Cardiac muscle cell (in vitro differentiated cells and primary cell): ENCODE results near the gene SEMA5B. TPM values are rescaled to one million over a fixed set of nuclear protein-coding genes. Genes with fewer than 3 reads are reported as not detected.

Experiments
- DNase-seq, 2 donors: peaks; one replicate each; pipeline versions ENCODE4 v3.0.0 to v3.0.0-alpha.2; 2010 to 2017; ENCODE audit warnings: low read depth in 1 of 2, low spot score in 1 of 2
- H3K27ac ChIP-seq: fragments of 200-600 bp; sonication (generic); 2 replicates; pipeline ENCODE4 v1.5.1; 2016
- H3K27me3 ChIP-seq: fragments of 200-600 bp; sonication (generic); 2 replicates; pipeline ENCODE4 v1.6.0; 2016; ENCODE audit warnings: control low read depth
- H3K36me3 ChIP-seq: fragments of 200-600 bp; sonication (generic); 2 replicates; pipeline ENCODE4 v1.5.1; 2016; ENCODE audit warnings: control low read depth
- H3K4me1 ChIP-seq: fragments of 200-600 bp; sonication (generic); 2 replicates; pipeline ENCODE4 v1.8.1; 2017; ENCODE audit warnings: low read depth, mild to moderate bottlenecking, mixed run types
- H3K4me3 ChIP-seq: fragments of 200-600 bp; sonication (generic); 2 replicates; pipeline ENCODE4 v1.5.1; 2016; ENCODE audit warnings: mild to moderate bottlenecking
- H3K9me3 ChIP-seq: fragments of 200-600 bp; sonication (generic); 2 replicates; pipeline ENCODE4 v1.5.1; 2017; ENCODE audit warnings: low read depth, mild to moderate bottlenecking, control low read depth
- polyA plus RNA-seq: library from polyadenylated mRNA; unstranded; fragments of >200 nt; fragmentation: Nextera tagmentation; extraction: Ambion mirVana; gene quantifications from 2 replicates; pipeline ENCODE4 v1.2.1, GENCODE V29; 2016
- total RNA-seq: library from RNA; depleted of rRNA; stranded (reverse); fragments of >200 nt; gene quantifications from 2 replicates; pipeline ENCODE4 v1.2.3, GENCODE V29; 2016
- TF ChIP-seq, protein P1 (sequence below): IDR thresholded peaks from 2 replicates; pipeline ENCODE4 v1.5.1; 2012; ENCODE audit warnings: low read depth, mild to moderate bottlenecking, low read length

Gene SEMA5B
- total and polyA plus RNA-seq, 2 experiments from 2014 or later, result 2.3 to 4.4 TPM

DNA sequence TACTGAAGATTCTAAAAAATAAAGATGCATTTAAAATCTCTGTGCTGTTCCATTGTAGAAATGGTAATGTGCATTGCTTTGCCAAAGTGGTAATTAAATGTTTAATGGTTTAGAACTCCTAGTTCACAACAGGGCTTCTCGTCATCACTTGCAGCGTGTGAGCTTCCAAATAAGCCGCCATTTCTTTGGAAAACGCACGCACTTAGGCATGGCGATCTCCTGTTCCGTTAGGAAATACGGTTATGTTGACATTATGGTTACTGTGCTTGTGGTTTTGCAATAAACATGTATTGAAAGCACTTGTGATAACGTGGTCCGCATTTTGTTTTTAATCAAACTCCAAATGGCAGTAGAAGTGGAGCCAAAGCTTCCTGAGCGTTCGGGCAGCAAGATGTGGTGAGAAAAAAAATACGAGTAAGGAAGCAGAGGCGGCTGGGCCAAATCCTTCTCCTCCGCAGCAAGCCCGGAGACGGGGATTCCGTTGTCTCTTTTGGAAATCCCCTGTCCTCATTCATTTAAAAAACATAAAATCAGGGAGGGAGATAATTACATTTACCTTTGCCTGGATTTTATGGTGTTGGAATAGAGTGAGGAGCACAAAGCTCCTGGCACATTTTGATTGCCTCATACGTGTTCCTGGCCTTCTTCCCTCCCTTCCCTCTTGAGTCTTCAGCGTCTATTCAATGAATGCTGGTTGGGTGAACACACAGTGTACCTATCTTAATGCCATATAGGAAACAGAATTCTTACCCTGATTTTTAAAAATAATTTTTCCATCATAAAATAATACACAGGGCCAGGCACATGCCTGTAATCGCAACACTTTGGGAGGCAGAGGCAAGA lies 135.2 kb downstream of the SEMA5B start:
- TF ChIP-seq, protein P1, sequence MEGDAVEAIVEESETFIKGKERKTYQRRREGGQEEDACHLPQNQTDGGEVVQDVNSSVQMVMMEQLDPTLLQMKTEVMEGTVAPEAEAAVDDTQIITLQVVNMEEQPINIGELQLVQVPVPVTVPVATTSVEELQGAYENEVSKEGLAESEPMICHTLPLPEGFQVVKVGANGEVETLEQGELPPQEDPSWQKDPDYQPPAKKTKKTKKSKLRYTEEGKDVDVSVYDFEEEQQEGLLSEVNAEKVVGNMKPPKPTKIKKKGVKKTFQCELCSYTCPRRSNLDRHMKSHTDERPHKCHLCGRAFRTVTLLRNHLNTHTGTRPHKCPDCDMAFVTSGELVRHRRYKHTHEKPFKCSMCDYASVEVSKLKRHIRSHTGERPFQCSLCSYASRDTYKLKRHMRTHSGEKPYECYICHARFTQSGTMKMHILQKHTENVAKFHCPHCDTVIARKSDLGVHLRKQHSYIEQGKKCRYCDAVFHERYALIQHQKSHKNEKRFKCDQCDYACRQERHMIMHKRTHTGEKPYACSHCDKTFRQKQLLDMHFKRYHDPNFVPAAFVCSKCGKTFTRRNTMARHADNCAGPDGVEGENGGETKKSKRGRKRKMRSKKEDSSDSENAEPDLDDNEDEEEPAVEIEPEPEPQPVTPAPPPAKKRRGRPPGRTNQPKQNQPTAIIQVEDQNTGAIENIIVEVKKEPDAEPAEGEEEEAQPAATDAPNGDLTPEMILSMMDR, result no peak
- Histone ChIP-seq H3K9me3 (no peaks in the 10 kb centered on the region), H3K4me1 (peaks cover 8% of the 10 kb centered on the region), H3K27me3 (no peaks in the 10 kb centered on the region), H3K36me3 (no peaks in the 10 kb centered on the region), H3K27ac (no peak overlapping the region), H3K4me3 (no peak overlapping the region)
- DNase-seq, result no peak

DNA sequence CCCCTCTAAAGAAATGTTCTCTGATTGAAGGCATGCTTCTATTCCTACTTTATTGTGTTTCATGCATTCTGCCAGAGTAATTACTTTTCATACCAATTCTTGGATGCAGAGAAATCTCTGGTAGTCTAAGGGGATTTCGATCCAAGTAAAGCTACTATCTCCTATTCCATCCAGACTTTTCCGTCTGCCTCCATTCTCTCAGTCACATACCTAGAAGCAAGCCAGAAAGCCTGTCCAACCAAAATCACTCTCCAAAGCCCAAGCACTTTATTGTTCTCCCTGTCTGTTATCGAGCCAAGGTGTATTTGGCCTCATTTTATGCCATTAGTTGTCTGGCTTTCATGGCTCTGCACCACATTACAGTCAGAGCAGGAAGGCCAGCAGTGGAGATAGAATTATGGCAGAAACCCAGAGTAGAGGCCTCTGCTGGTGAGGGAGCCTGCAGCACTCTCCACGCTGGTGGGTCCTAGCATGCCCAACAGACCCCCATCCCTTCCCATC lies 136.8 kb downstream of the SEMA5B start:
- Histone ChIP-seq H3K4me1 (peaks cover 8% of the 10 kb centered on the region), H3K9me3 (no peaks in the 10 kb centered on the region), H3K4me3 (no peak overlapping the region), H3K36me3 (no peaks in the 10 kb centered on the region), H3K27ac (peak overlapping the region; percentile 27), H3K27me3 (no peaks in the 10 kb centered on the region)
- DNase-seq, result no peak
- TF ChIP-seq, protein P1, result no peak

DNA sequence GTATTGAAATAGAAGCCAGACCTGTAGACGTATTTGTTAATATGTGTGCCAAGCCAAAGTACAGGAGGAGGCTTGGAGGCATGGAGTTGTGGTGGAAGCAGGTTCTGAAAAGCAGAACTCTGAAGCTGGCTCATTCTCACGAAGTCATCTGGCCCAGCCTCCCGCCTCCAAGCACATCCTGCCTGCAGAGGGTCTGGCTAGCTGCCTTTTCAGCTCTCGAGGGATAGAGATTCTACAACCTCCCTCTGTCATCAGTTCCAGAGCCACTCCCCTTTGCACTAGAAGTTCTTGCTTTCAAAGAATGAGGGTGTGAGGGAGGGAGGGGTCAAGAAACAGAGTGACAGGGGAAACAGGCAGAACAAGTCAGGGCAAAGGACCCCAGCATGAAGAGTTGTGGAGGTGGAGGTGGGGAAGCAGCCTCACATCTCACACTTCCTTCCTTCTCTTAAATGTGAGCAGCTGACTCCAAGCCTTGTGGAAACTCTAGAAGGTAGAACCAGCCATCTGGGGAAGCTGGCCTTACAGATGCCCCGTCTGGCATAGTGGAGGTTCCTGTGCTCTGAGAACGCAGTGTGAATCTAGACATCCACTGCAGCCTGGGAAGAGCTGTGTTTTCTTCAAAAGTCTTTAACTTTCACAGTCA lies 137.4 kb downstream of the SEMA5B start:
- Histone ChIP-seq H3K9me3 (no peaks in the 10 kb centered on the region), H3K36me3 (no peaks in the 10 kb centered on the region), H3K27ac (peak overlapping the region; percentile 27), H3K27me3 (no peaks in the 10 kb centered on the region), H3K4me3 (no peak overlapping the region), H3K4me1 (peaks cover 8% of the 10 kb centered on the region)
- DNase-seq, result peak; percentile 32 to 91
- TF ChIP-seq, protein P1, result no peak

DNA sequence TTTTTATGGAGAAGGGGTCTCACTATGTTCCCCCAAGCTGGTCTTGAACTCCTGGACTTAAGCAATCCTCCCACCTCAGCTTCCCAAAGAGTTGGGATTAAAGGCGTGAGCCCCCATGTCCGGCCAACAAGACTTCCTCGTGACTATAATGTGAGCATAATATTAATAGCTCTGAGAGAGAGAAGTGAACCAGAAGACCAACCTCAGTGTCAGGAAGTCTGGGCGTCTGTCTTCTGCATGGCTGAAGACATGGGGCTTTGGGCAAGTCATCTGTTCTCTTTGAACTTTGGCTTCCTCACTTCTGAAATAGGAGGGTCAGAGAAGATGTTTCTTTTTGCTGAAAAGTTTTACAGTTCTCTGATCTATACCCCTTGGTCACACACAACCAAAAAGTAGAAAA lies 140.6 kb downstream of the SEMA5B start:
- no peak for DNase-seq
- Histone ChIP-seq H3K9me3 (no peaks in the 10 kb centered on the region), H3K36me3 (no peaks in the 10 kb centered on the region), H3K4me3 (no peak overlapping the region), H3K27ac (no peak overlapping the region), H3K4me1 (no peaks in the 10 kb centered on the region), H3K27me3 (no peaks in the 10 kb centered on the region)
- TF ChIP-seq, protein P1, result no peak

DNA sequence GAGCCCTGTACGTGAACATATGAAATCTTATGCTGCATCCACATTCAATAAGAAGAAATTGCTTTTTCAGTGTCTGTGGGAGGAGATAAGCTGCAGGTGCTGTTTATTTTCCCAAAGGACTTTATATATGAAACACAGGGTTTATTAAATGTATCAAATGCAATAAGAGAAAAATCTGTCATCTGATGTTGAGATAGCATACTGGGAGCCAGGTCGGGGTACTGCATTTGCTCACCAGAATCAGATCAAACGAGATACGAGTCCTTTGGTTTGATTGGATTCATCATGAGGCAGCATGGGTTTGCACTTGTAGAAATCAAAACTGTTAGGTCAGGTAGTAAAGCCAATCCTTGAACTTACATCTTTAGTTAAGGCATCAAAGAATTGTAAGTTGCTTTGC lies 141.3 kb downstream of the SEMA5B start:
- no peak overlapping the region for H3K4me3 ChIP-seq
- no peak overlapping the region for H3K27ac ChIP-seq
- DNase-seq, result no peak
- no peaks in the 10 kb centered on the region for H3K9me3 ChIP-seq
- no peaks in the 10 kb centered on the region for H3K27me3 ChIP-seq
- TF ChIP-seq, protein P1, result no peak
- no peaks in the 10 kb centered on the region for H3K36me3 ChIP-seq
- H3K4me1 ChIP-seq, result no peaks in the 10 kb centered on the region
